K562 (cell line): ENCODE results near the gene ST3GAL5. TPM values are rescaled to one million over a fixed set of nuclear protein-coding genes. Genes with fewer than 3 reads are reported as not detected.

Experiments used
- ADNP ChIP-seq: fragments of 200-800 bp; sonication (Bioruptor generic); IDR thresholded peaks from 2 replicates; pipeline ENCODE4 v1.6.1; 2016; ENCODE audit warnings: missing genetic modification characterization, missing compliant biosample characterization
- BCL6 ChIP-seq: fragments of 250-450 bp; sonication (Bioruptor Pico); IDR thresholded peaks from 2 replicates; pipeline ENCODE4 v1.4.0; 2020
- ELK1 ChIP-seq: sonication (generic); formaldehyde crosslinking; IDR thresholded peaks from 2 replicates; pipeline ENCODE4 v1.8.1; 2022; ENCODE audit warnings: missing genetic modification reagents
- FOSL1 ChIP-seq: fragments of 200-800 bp; sonication (Bioruptor generic); conservative IDR thresholded peaks from 2 replicates; pipeline ENCODE4 v1.6.1; 2016; ENCODE audit warnings: missing genetic modification characterization, missing compliant biosample characterization
- FOXO4 ChIP-seq: fragments of 450-650 bp; formaldehyde crosslinking; IDR thresholded peaks from 2 replicates; pipeline ENCODE4 v1.4.0; 2020; ENCODE audit warnings: mild to moderate bottlenecking, moderate library complexity
- HDAC8 ChIP-seq: fragments of 450-650 bp; IDR thresholded peaks from 2 replicates; pipeline ENCODE4 v1.6.1; 2016; ENCODE audit warnings: mild to moderate bottlenecking, missing genetic modification characterization, moderate library complexity, missing compliant biosample characterization
- HIVEP1 ChIP-seq: fragments of 250-450 bp; sonication (Bioruptor Pico); IDR thresholded peaks from 2 replicates; pipeline ENCODE4 v1.4.0; 2020; ENCODE audit warnings: mild to moderate bottlenecking
- HMG20B ChIP-seq: fragments of 250-450 bp; sonication (Bioruptor Pico); IDR thresholded peaks from 2 replicates; pipeline ENCODE4 v1.5.0; 2021; ENCODE audit warnings: mild to moderate bottlenecking
- NR1H2 ChIP-seq: sonication (generic); formaldehyde crosslinking; IDR thresholded peaks from 2 replicates; pipeline ENCODE4 v1.4.0; 2020; ENCODE audit warnings: mild to moderate bottlenecking, missing genetic modification reagents
- PHB2 ChIP-seq: fragments of 450-650 bp; IDR thresholded peaks from 2 replicates; pipeline ENCODE4 v1.6.1; 2017; ENCODE audit warnings: low read depth
- RNF219 ChIP-seq: fragments of 250-450 bp; sonication (Bioruptor Pico); IDR thresholded peaks from 2 replicates; pipeline ENCODE4 v1.5.0; 2022; ENCODE audit warnings: mild to moderate bottlenecking
- SAP30 ChIP-seq: fragments of 200-600 bp; sonication (generic); IDR thresholded peaks from 2 replicates; pipeline ENCODE4 v1.6.1; 2012; ENCODE audit warnings: borderline replicate concordance, low read depth, mild to moderate bottlenecking, moderate library complexity, low read length, control low read depth, inconsistent platforms; ENCODE audit not compliant: insufficient read depth, poor library complexity, severe bottlenecking
- SOX6 ChIP-seq: fragments of 450-650 bp; IDR thresholded peaks from 2 replicates; pipeline ENCODE4 v1.6.1; 2014; ENCODE audit warnings: mild to moderate bottlenecking
- SP2 ChIP-seq: IDR thresholded peaks from 2 replicates; pipeline ENCODE4 v1.6.1; 2011; ENCODE audit warnings: mild to moderate bottlenecking, low read depth, low read length, moderate library complexity; ENCODE audit not compliant: poor library complexity, severe bottlenecking; ENCODE audit errors: extremely low read depth
- SRF ChIP-seq, 2 experiments: fragments of 250-450, 450-650 bp in 1 of 2; sonication (Bioruptor Pico) in 1 of 2; sonication (generic) in 1 of 2; formaldehyde crosslinking; IDR thresholded peaks; 2 replicates each; pipeline versions ENCODE4 v1.5.0 to v1.5.1; 2020 to 2022; ENCODE audit warnings: mild to moderate bottlenecking in 1 of 2, missing genetic modification reagents in 1 of 2
- U2AF2 ChIP-seq: fragments of 200-400 bp; formaldehyde crosslinking; optimal IDR thresholded peaks from 2 replicates; pipeline ENCODE3; 2017; ENCODE audit warnings: low read depth, mild to moderate bottlenecking, low read length
- ZNF133 ChIP-seq: fragments of 250-450 bp; sonication (Bioruptor Pico); IDR thresholded peaks from 2 replicates; pipeline ENCODE4 v1.4.0; 2020; ENCODE audit warnings: mild to moderate bottlenecking
- ZNF197 ChIP-seq: fragments of 200-800 bp; sonication (Bioruptor generic); IDR thresholded peaks from 2 replicates; pipeline ENCODE4 v1.6.1; 2016; ENCODE audit warnings: low read depth, missing genetic modification characterization, missing compliant biosample characterization
- ZNF384 ChIP-seq: IDR thresholded peaks from 2 replicates; pipeline ENCODE4 v1.6.1; 2012; ENCODE audit warnings: low read depth, low read length, improper control_type of control experiment
- ZNF512 ChIP-seq: IDR thresholded peaks from 2 replicates; pipeline ENCODE4 v1.6.1; 2016; ENCODE audit warnings: missing genetic modification characterization, missing compliant biosample characterization
- ZNF707 ChIP-seq: fragments of 250-450 bp; sonication (Bioruptor Pico); conservative IDR thresholded peaks from 2 replicates; pipeline ENCODE4 v1.8.0; 2022; ENCODE audit warnings: inconsistent platforms, mild to moderate bottlenecking, moderate library complexity
- polyA plus RNA-seq, 8 experiments: library from polyadenylated mRNA; depleted of rRNA in 4 of 8; stranded (reverse) in 5 of 8; unstranded in 3 of 8; fragments of >200 nt; fragmentation: Nextera tagmentation in 2 of 8; fragmentation: Illumina TruSeq in 1 of 8; extraction: Ambion mirVana in 2 of 8; extraction: Trizol in 1 of 8; gene quantifications; 2 replicates each; pipeline versions ENCODE4 v1.2.1 to v1.2.3, GENCODE V29; 2011 to 2014; ENCODE audit warnings: inconsistent platforms in 1 of 8, missing spikeins in 1 of 8
- total RNA-seq, 7 experiments: library from RNA; depleted of rRNA in 6 of 7; stranded (reverse); fragments of >200 nt in 6 of 7; fragmentation: Illumina TruSeq in 2 of 7; extraction: Trizol in 2 of 7; gene quantifications; 2 replicates each; pipeline versions ENCODE4 v1.2.1 to v1.2.3, GENCODE V29; 2011 to 2021; ENCODE audit warnings: low replicate concordance in 1 of 7

ST3GAL5 gene
- total and polyA plus RNA-seq, 9 of the 15 experiments (the other 6 are each of a cell fraction or from before 2014, with no cell fraction given), result 1.6 to 10.0 (median 4.2) TPM

GRCh38 chr2:85933753-85934594, 45.2 kb upstream of the ST3GAL5 start (continued):
- TF ChIP-seq ADNP (tag) (peak; percentile 61; the same call in 1 of the 2 replicates), ZNF384 (peak; percentile 99), HMG20B (no peak), SOX6 (peak; percentile 99), ZNF133 (CRISPR knock-in tag) (no peak), NR1H2 (CRISPR knock-in tag) (no peak), FOSL1 (tag) (peak; percentile 96), U2AF2 (no peak), ZNF707 (CRISPR knock-in tag) (no peak), HDAC8 (tag) (no peak), ELK1 (CRISPR knock-in tag) (no peak), BCL6 (CRISPR knock-in tag) (no peak), RNF219 (no peak), ZNF512 (no peak), SRF (CRISPR knock-in tag; IDR thresholded peaks at IDR 0.05) (no peak), SP2 (no peak), FOXO4 (CRISPR knock-in tag) (no peak), PHB2 (peak; percentile 94), HIVEP1 (CRISPR knock-in tag) (no peak), SAP30 (no peak), ZNF197 (CRISPR knock-in tag) (peak; percentile 48; the same call in 1 of the 2 replicates)
